H1 (cell line): ENCODE results near the gene WDR3. TPM values are rescaled to one million over a fixed set of nuclear protein-coding genes. Genes with fewer than 3 reads are reported as not detected.
A peak's percentile ranks its signal among the peaks of the same experiment; 100 is the strongest.

Experiments used
- CTCF ChIA-PET: fragments of 300-600 bp; sonication (Branson Sonifier 250); formaldehyde crosslinking; loops from one replicate; lab custom pipeline; 2021; ENCODE audit not compliant: partially characterized antibody; lab: Charles Lee
- POLR2A ChIA-PET: fragments of 300-600 bp; sonication (Branson Sonifier 250); formaldehyde crosslinking; loops from one replicate; lab custom pipeline; 2021; ENCODE audit warnings: inconsistent platforms; ENCODE audit not compliant: partially characterized antibody; lab: Charles Lee
- DNase-seq, 2 experiments: peaks; one replicate each; pipeline versions ENCODE4 v3.0.0 to v3.0.0-alpha.2; 2010 to 2022; ENCODE audit warnings: low spot score in 2 of 2, low read depth in 1 of 2, mixed read lengths in 1 of 2
- FAIRE-seq: peaks from 2 replicates; lab custom pipeline; 2011; peaks lifted over from hg19 to GRCh38; lab: Jason Lieb, UNC
- H2AFZ ChIP-seq: 2 replicates; pipeline ENCODE4 v1.8.1; 2012; ENCODE audit warnings: low read length, inconsistent platforms
- H2AK5ac ChIP-seq: 2 replicates; pipeline ENCODE4 v1.6.1; 2013; ENCODE audit warnings: low read depth, low read length
- H2BK120ac ChIP-seq: replicated peaks from 2 replicates; pipeline ENCODE3; 2013; ENCODE audit warnings: low read depth, low read length, inconsistent platforms
- H2BK12ac ChIP-seq: 2 replicates; pipeline ENCODE4 v1.6.1; 2013; ENCODE audit warnings: low read depth, low read length
- H2BK15ac ChIP-seq: 2 replicates; pipeline ENCODE4 v1.6.1; 2013; ENCODE audit warnings: low read length
- H2BK20ac ChIP-seq: 2 replicates; pipeline ENCODE4 v1.6.1; 2013; ENCODE audit warnings: low read length
- H2BK5ac ChIP-seq: 2 replicates; pipeline ENCODE4 v1.6.1; 2013; ENCODE audit warnings: low read depth, low read length
- H3K14ac ChIP-seq: 2 replicates; pipeline ENCODE4 v1.6.1; 2013; ENCODE audit warnings: inconsistent platforms; ENCODE audit not compliant: insufficient read length
- H3K18ac ChIP-seq: 2 replicates; pipeline ENCODE4 v1.6.1; 2013; ENCODE audit warnings: low read length; ENCODE audit errors: extremely low read depth
- H3K23ac ChIP-seq: 2 replicates; pipeline ENCODE4 v1.6.1; 2013; ENCODE audit warnings: inconsistent platforms; ENCODE audit not compliant: insufficient read length
- H3K23me2 ChIP-seq: 2 replicates; pipeline ENCODE4 v1.6.1; 2013; ENCODE audit warnings: low read depth, low read length
- H3K27ac ChIP-seq: 2 replicates; pipeline ENCODE4 v1.6.1; 2011; ENCODE audit warnings: low read depth, low read length, inconsistent platforms
- H3K27me3 ChIP-seq, 4 experiments: replicated peaks in 1 of 4; 1 replicate in 1 of 4; 2 replicates in 3 of 4; pipeline versions ENCODE4 v1.6.1 to v1.8.1; 2011 to 2013; ENCODE audit warnings: low read length in 3 of 4, mild to moderate bottlenecking in 3 of 4, inconsistent platforms in 2 of 4, mixed read lengths in 2 of 4, moderate library complexity in 1 of 4; ENCODE audit not compliant: control insufficient read depth in 3 of 4, insufficient read depth in 3 of 4; ENCODE audit errors: extremely low read depth in 1 of 4
- H3K36me3 ChIP-seq, 4 experiments: 2 replicates each; pipeline versions ENCODE4 v1.6.1 to v1.8.1; 2011 to 2013; ENCODE audit warnings: mild to moderate bottlenecking in 4 of 4, low read length in 3 of 4, moderate library complexity in 2 of 4, control low read depth in 1 of 4, inconsistent platforms in 1 of 4; ENCODE audit not compliant: insufficient read depth in 4 of 4, control insufficient read depth in 2 of 4
- H3K4ac ChIP-seq: replicated peaks from 2 replicates; pipeline ENCODE3; 2013; ENCODE audit warnings: low read length, low read depth, mixed read lengths, inconsistent platforms; ENCODE audit not compliant: insufficient read length
- H3K4me1 ChIP-seq, 4 experiments: replicated peaks in 1 of 4; 1 replicate in 1 of 4; 2 replicates in 3 of 4; pipeline versions ENCODE4 v1.6.1 to v1.8.1; 2011 to 2013; ENCODE audit warnings: low read length in 3 of 4, inconsistent platforms in 2 of 4, mixed read lengths in 1 of 4; ENCODE audit not compliant: insufficient read depth in 4 of 4, control insufficient read depth in 3 of 4
- H3K4me2 ChIP-seq, 2 experiments: 2 replicates each; pipeline versions ENCODE4 v1.6.1 to v1.8.1; 2011 to 2013; ENCODE audit warnings: low read depth in 2 of 2, low read length in 2 of 2, control low read depth in 1 of 2, inconsistent platforms in 1 of 2, mild to moderate bottlenecking in 1 of 2; ENCODE audit not compliant: insufficient read depth in 1 of 2
- H3K4me3 ChIP-seq, 4 experiments: fragments of 200-600, 300-600 bp in 1 of 4; sonication (generic), shearing (Covaris generic), sonication (Bioruptor Twin) in 1 of 4; 2 replicates each; pipeline versions ENCODE4 v1.5.1 to v1.8.1; 2011 to 2016; ENCODE audit warnings: low read length in 4 of 4, low read depth in 3 of 4, control low read depth in 2 of 4, inconsistent platforms in 2 of 4, mild to moderate bottlenecking in 2 of 4, mixed read lengths in 1 of 4, moderate library complexity in 1 of 4; ENCODE audit not compliant: insufficient read depth in 2 of 4; ENCODE audit errors: extremely low read depth in 1 of 4
- H3K56ac ChIP-seq: replicated peaks from 2 replicates; pipeline ENCODE3; 2013; ENCODE audit warnings: low read depth, mild to moderate bottlenecking, mixed read lengths, low read length, inconsistent platforms; ENCODE audit not compliant: insufficient read length
- H3K79me1 ChIP-seq: 2 replicates; pipeline ENCODE4 v1.6.1; 2013; ENCODE audit warnings: low read depth, low read length, control low read depth
- H3K79me2 ChIP-seq, 2 experiments: 2 replicates each; pipeline versions ENCODE4 v1.6.1 to v1.8.1; 2012 to 2013; ENCODE audit warnings: low read length in 2 of 2, mild to moderate bottlenecking in 2 of 2, inconsistent platforms in 1 of 2; ENCODE audit not compliant: insufficient read depth in 2 of 2, control insufficient read depth in 1 of 2
- H3K9ac ChIP-seq, 4 experiments: replicated peaks in 1 of 4; 1 replicate in 1 of 4; 2 replicates in 3 of 4; pipeline versions ENCODE4 v1.6.1 to v1.8.1; 2011 to 2013; ENCODE audit warnings: low read depth in 3 of 4, low read length in 3 of 4, control low read depth in 2 of 4, mild to moderate bottlenecking in 2 of 4, moderate library complexity in 2 of 4, inconsistent platforms in 1 of 4; ENCODE audit errors: extremely low read depth in 1 of 4
- H3K9me3 ChIP-seq, 2 experiments: 2 replicates each; pipeline versions ENCODE4 v1.6.1 to v1.8.1; 2012 to 2013; ENCODE audit warnings: mild to moderate bottlenecking in 2 of 2, moderate library complexity in 2 of 2, control low read depth in 1 of 2, inconsistent platforms in 1 of 2, low read depth in 1 of 2, low read length in 1 of 2, mixed read lengths in 1 of 2; ENCODE audit not compliant: insufficient read depth in 2 of 2
- H4K20me1 ChIP-seq, 2 experiments: replicated peaks in 1 of 2; 2 replicates each; pipeline versions ENCODE3 to v1.8.1; 2011 to 2013; ENCODE audit warnings: inconsistent platforms in 2 of 2, low read length in 2 of 2, mild to moderate bottlenecking in 1 of 2; ENCODE audit not compliant: insufficient read depth in 2 of 2, control insufficient read depth in 1 of 2
- H4K5ac ChIP-seq: 2 replicates; pipeline ENCODE4 v1.6.1; 2013; ENCODE audit warnings: low read length, low read depth, mixed read lengths, inconsistent platforms; ENCODE audit not compliant: insufficient read length
- H4K8ac ChIP-seq: 2 replicates; pipeline ENCODE4 v1.8.0; 2013; ENCODE audit warnings: mild to moderate bottlenecking, moderate library complexity, low read length, inconsistent platforms; ENCODE audit not compliant: insufficient read depth; ENCODE audit errors: extremely low read depth
- H4K91ac ChIP-seq: replicated peaks from 2 replicates; pipeline ENCODE3; 2013; ENCODE audit warnings: low read length, mixed read lengths, inconsistent platforms; ENCODE audit not compliant: insufficient read length
- CHD2 ChIP-seq: IDR thresholded peaks from 2 replicates; pipeline ENCODE4 v1.6.1; 2012; ENCODE audit warnings: low read length, improper control_type of control experiment
- CTBP2 ChIP-seq: IDR thresholded peaks from 2 replicates; pipeline ENCODE4 v1.7.0; 2011; ENCODE audit warnings: borderline replicate concordance, mild to moderate bottlenecking, moderate library complexity, mixed read lengths, low read length; ENCODE audit not compliant: insufficient read depth, insufficient read length
- CTCF ChIP-seq, 3 experiments: IDR thresholded peaks; 1 replicate in 2 of 3; 2 replicates in 1 of 3; pipeline versions ENCODE4 v1.5.1 to v1.6.1; 2011; ENCODE audit warnings: low read length in 3 of 3, mild to moderate bottlenecking in 3 of 3, inconsistent platforms in 2 of 3, low read depth in 1 of 3, moderate library complexity in 1 of 3; ENCODE audit not compliant: insufficient read depth in 1 of 3; ENCODE audit errors: control extremely low read depth in 1 of 3
- RAD21 ChIP-seq, 2 experiments: IDR thresholded peaks in 1 of 2; conservative IDR thresholded peaks in 1 of 2; 2 replicates each; pipeline ENCODE4 v1.6.1; 2011; ENCODE audit warnings: low read depth in 2 of 2, low read length in 2 of 2, improper control_type of control experiment in 1 of 2, inconsistent platforms in 1 of 2, mild to moderate bottlenecking in 1 of 2, moderate library complexity in 1 of 2
- WGBS, 2 experiments: shearing (Covaris generic) in 1 of 2; methylation state at CpG; one replicate each; pipeline versions ENCODE4 v1.1.6 to v1.1.7; 2013 to 2015; ENCODE audit warnings: low lambda C conversion rate in 2 of 2, mixed read lengths in 2 of 2, inconsistent platforms in 1 of 2, low coverage in 1 of 2, missing lambda C conversion rate in 1 of 2; ENCODE audit not compliant: insufficient replicate concordance in 2 of 2, insufficient coverage in 1 of 2, insufficient read length in 1 of 2; ENCODE audit errors: extremely low coverage in 1 of 2, missing lambda C conversion rate in 1 of 2; 5-methylcytosine and 5-hydroxymethylcytosine counted together
- polyA plus RNA-seq, 7 experiments: library from polyadenylated mRNA; depleted of rRNA in 3 of 7; stranded (reverse) in 5 of 7; unstranded in 2 of 7; fragments of >200 nt in 5 of 7; fragments of 200-250 nt in 2 of 7; gene quantifications; 1 replicate in 5 of 7; 2 replicates in 1 of 7; 4 replicates in 1 of 7; pipeline versions ENCODE4 v1.2.1 to v1.2.3, GENCODE V29; 2011 to 2013; ENCODE audit warnings: missing spikeins in 2 of 7, mixed read lengths in 2 of 7
- total RNA-seq: library from RNA; stranded (reverse); fragmentation: NEBNext Ultra II Directional; extraction: Animal tissue kit (Norgen Biotek cat#: 25700); gene quantifications from 2 replicates; pipeline ENCODE4 v1.2.1, GENCODE V29; 2021

WDR3 gene
- total and polyA plus RNA-seq, 2 of the 8 experiments (the other 6 are each of a cell fraction or from before 2014, with no cell fraction given) = 18.2 to 67.9 TPM

GRCh38 chr1:117895482-117896114 lies 33.9 kb upstream of the WDR3 start:
- Histone ChIP-seq H2BK20ac (no peak overlapping the region), H3K27ac (no peak overlapping the region), H3K14ac (no peak overlapping the region), H4K8ac (no peak overlapping the region), H3K4me3 (no peak overlapping the region), H3K4me1 (no peaks in the 10 kb centered on the region), H3K27me3 (no peaks in the 10 kb centered on the region), H3K79me2 (no peaks in the 10 kb centered on the region), H3K56ac (no peak overlapping the region), H3K9me3 (no peaks in the 10 kb centered on the region), H2BK5ac (no peak overlapping the region), H2AFZ (no peak overlapping the region), H3K18ac (no peak overlapping the region), H2BK15ac (no peak overlapping the region), H3K9ac (no peak overlapping the region), H4K5ac (no peak overlapping the region), H3K4ac (no peak overlapping the region), H3K79me1 (no peaks in the 10 kb centered on the region), H3K23ac (no peak overlapping the region), H3K23me2 (no peaks in the 10 kb centered on the region), H4K91ac (no peak overlapping the region), H2BK12ac (no peak overlapping the region), H3K36me3 (peaks cover 0 to 17% (median 14%) of the 10 kb centered on the region in 4 experiments; a peak in 6 of 8 replicates)
- POLR2A ChIA-PET = no interaction called here
- FAIRE-seq = peak; percentile 66
- peak in 1 of 2 experiments; percentile 64 for DNase-seq
- CTCF ChIA-PET = interaction anchor here (0.6 to 3.1 kb wide), 35 partner anchors 9 to 1421 kb away, joined by 3 to 32 read pairs (median 4); partner anchors contain the start of genes GDAP2 and WDR3
- TF ChIP-seq RAD21 (IDR thresholded peaks at IDR 0.05 in 1 of 2, conservative IDR thresholded peaks at IDR 0.05 in 1 of 2; ENCODE audit: low read depth in 2 of 2, low read length in 2 of 2) = peak; percentile 73 to 80
- no peak for TF ChIP-seq CTBP2
- TF ChIP-seq CTCF (IDR thresholded peaks at IDR 0.05; ENCODE audit: control extremely low read depth in 1 of 3, insufficient read depth in 1 of 3, low read depth in 1 of 3, low read length in 3 of 3) = peak in 2 of 3 experiments; percentile 60 to 69; a peak in 3 of 4 replicates
- TF ChIP-seq CHD2 = no peak
- TF ChIP-seq, all 59 proteins: peak for 2
- 45% methylated on average over 4 of the region's 4 CpGs; no CpG with 5 or more reads in 1 of the 2 experiments for WGBS, 2 experiments
- H2BK120ac ChIP-seq = no peak overlapping the region
- H4K20me1 ChIP-seq = no peaks in the 10 kb centered on the region
- H3K4me2 ChIP-seq = no peak overlapping the region
- H2AK5ac ChIP-seq = no peak overlapping the region
